Measurements from ENCODE around the gene MRPS12.

DNA sequence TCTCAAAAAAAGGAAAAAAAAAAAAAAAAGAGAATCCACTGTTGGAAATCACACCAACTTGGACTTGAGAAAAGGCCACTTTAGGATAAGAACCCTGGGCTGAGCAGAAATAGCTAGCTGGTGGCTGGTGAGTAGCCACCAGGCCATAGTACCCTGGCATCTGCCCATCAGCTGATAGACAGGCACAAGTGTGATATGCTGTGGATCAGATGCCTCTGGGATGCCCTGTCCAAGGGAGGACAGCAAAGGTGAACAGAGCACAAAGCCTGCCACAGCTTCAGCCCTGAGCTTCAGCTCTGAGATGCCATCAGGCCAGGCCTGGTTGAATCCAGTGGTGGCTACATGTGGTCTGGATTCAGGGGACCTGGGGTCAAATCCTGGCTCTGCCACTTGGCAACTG, 40.1 kb upstream of the MRPS12 start:
- TF ChIP-seq, protein P1, sequence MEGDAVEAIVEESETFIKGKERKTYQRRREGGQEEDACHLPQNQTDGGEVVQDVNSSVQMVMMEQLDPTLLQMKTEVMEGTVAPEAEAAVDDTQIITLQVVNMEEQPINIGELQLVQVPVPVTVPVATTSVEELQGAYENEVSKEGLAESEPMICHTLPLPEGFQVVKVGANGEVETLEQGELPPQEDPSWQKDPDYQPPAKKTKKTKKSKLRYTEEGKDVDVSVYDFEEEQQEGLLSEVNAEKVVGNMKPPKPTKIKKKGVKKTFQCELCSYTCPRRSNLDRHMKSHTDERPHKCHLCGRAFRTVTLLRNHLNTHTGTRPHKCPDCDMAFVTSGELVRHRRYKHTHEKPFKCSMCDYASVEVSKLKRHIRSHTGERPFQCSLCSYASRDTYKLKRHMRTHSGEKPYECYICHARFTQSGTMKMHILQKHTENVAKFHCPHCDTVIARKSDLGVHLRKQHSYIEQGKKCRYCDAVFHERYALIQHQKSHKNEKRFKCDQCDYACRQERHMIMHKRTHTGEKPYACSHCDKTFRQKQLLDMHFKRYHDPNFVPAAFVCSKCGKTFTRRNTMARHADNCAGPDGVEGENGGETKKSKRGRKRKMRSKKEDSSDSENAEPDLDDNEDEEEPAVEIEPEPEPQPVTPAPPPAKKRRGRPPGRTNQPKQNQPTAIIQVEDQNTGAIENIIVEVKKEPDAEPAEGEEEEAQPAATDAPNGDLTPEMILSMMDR (IDR thresholded peaks at IDR 0.05), result no peak
- no peak for TF ChIP-seq POLR2A (IDR thresholded peaks at IDR 0.05)
